Measurements from ENCODE around the gene SCG3.

SCG3 gene

GRCh38 chr15:51755790-51756189 is 74.5 kb downstream of the SCG3 start:
- Histone ChIP-seq H3K27me3 (no peaks in the 10 kb centered on the region), H3K4me3 (ENCODE audit: low read depth, low read length) (no peak overlapping the region), H3K4me1 (peaks cover 26% of the 10 kb centered on the region), H3K9me3 (no peaks in the 10 kb centered on the region), H3K36me3 (no peaks in the 10 kb centered on the region; the same call in 1 of the 2 replicates)
- DNase-seq, result no peak
- TF ChIP-seq, protein P1, sequence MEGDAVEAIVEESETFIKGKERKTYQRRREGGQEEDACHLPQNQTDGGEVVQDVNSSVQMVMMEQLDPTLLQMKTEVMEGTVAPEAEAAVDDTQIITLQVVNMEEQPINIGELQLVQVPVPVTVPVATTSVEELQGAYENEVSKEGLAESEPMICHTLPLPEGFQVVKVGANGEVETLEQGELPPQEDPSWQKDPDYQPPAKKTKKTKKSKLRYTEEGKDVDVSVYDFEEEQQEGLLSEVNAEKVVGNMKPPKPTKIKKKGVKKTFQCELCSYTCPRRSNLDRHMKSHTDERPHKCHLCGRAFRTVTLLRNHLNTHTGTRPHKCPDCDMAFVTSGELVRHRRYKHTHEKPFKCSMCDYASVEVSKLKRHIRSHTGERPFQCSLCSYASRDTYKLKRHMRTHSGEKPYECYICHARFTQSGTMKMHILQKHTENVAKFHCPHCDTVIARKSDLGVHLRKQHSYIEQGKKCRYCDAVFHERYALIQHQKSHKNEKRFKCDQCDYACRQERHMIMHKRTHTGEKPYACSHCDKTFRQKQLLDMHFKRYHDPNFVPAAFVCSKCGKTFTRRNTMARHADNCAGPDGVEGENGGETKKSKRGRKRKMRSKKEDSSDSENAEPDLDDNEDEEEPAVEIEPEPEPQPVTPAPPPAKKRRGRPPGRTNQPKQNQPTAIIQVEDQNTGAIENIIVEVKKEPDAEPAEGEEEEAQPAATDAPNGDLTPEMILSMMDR (IDR thresholded peaks at IDR 0.05; ENCODE audit: low read depth, low read length), result no peak

GRCh38 chr15:51756482-51756881 is 75.2 kb downstream of the SCG3 start:
- H3K9me3 ChIP-seq, result no peaks in the 10 kb centered on the region
- no peak overlapping the region for H3K4me3 ChIP-seq (ENCODE audit: low read depth, low read length)
- no peaks in the 10 kb centered on the region for H3K27me3 ChIP-seq
- peaks cover 29% of the 10 kb centered on the region for H3K4me1 ChIP-seq
- H3K36me3 ChIP-seq, result no peaks in the 10 kb centered on the region; the same call in 1 of the 2 replicates
- TF ChIP-seq, protein P1 (IDR thresholded peaks at IDR 0.05; ENCODE audit: low read depth, low read length), result no peak
- DNase-seq, result no peak

DNA sequence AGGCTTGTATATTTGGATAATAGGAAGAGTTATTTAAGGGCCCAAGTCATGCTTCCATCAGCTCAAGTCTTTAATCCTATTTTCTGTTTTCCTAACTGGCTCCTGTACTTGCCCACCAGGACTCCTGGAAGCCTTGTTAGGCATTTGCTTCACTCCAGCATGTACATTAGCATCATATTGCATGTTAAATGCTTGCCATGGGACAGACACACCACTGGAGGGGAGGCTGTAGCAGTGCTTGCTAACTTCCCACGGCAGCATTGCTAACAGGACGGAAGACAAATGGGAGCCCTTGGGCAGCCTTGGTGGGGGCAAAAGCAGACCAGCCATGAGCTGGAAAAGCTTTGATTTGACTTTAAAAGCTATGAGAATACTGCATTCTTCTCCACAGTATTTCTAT is 76.1 kb downstream of the SCG3 start:
- H3K36me3 ChIP-seq, result no peaks in the 10 kb centered on the region; the same call in 1 of the 2 replicates
- TF ChIP-seq, protein P1 (IDR thresholded peaks at IDR 0.05; ENCODE audit: low read depth, low read length), result peak; percentile 25; the same call in 1 of the 2 replicates
- peak; percentile 42 for DNase-seq
- H3K9me3 ChIP-seq, result no peaks in the 10 kb centered on the region
- peaks cover 29% of the 10 kb centered on the region for H3K4me1 ChIP-seq
- no peaks in the 10 kb centered on the region for H3K27me3 ChIP-seq
- H3K4me3 ChIP-seq (ENCODE audit: low read depth, low read length), result no peak overlapping the region

DNA sequence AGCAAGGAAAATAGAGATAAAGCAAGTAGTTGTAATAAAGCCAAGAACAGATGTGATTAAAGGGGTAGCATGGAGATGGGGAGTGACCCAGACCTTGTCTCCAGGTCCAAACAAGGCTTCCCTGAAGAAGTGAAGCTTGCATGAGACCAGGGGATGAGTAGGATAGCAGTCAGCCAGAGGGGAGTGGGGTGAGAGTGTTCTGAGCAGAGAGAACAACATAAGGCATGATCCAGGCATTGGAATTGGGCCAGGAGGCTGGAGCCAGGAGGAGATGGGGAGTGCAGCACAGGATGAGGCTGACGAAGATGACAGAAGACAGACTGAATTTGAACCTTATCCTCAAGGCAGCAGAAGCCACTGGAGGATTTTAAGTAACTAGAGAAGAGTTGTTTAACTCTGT is 77.3 kb downstream of the SCG3 start:
- peak; percentile 90 for DNase-seq
- Histone ChIP-seq H3K9me3 (no peaks in the 10 kb centered on the region), H3K4me1 (peaks cover 29% of the 10 kb centered on the region), H3K36me3 (no peaks in the 10 kb centered on the region; the same call in 1 of the 2 replicates), H3K4me3 (ENCODE audit: low read depth, low read length) (peak overlapping the region; percentile 34), H3K27me3 (no peaks in the 10 kb centered on the region)
- TF ChIP-seq, protein P1 (IDR thresholded peaks at IDR 0.05; ENCODE audit: low read depth, low read length), result no peak

DNA sequence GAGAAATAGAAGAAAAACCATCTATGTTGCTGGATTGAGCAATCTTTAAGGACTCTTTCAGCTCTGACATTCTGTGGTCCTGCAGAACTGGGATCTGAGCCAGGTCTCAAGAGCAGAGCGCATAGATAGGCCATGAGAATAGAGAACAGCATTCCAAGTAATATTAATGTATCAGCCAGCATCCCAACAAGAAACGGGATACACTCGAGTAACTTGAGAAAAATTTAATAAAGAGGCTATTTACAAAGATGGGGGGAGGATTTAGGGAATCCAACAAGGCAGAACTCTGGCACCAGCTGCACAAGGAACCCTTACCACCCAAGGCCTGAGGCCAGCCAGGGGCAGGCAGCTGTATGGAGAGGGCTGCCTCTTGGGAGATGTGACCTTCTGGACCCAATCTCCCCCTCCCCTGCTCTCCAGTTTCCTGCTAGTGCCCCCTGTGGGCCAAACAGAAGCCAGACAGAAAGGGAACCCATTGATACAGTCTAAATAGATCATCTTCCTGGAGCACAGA is 78.3 kb downstream of the SCG3 start:
- DNase-seq, result peak; percentile 81

GRCh38 chr15:51760805-51761204 is 79.5 kb downstream of the SCG3 start:
- H3K27me3 ChIP-seq, result no peaks in the 10 kb centered on the region
- H3K4me1 ChIP-seq, result peaks cover 29% of the 10 kb centered on the region
- H3K4me3 ChIP-seq (ENCODE audit: low read depth, low read length), result no peak overlapping the region
- H3K36me3 ChIP-seq, result no peaks in the 10 kb centered on the region; the same call in 1 of the 2 replicates
- TF ChIP-seq, protein P1 (IDR thresholded peaks at IDR 0.05; ENCODE audit: low read depth, low read length), result no peak
- H3K9me3 ChIP-seq, result no peaks in the 10 kb centered on the region
- no peak for DNase-seq

More for the DNA sequence above, 78.3 kb downstream of the SCG3 start:
- Histone ChIP-seq H3K9me3 (no peaks in the 10 kb centered on the region), H3K4me3 (ENCODE audit: low read depth, low read length) (no peak overlapping the region), H3K36me3 (no peaks in the 10 kb centered on the region; the same call in 1 of the 2 replicates), H3K4me1 (peaks cover 29% of the 10 kb centered on the region), H3K27me3 (no peaks in the 10 kb centered on the region)
- TF ChIP-seq, protein P1 (IDR thresholded peaks at IDR 0.05; ENCODE audit: low read depth, low read length), result peak; percentile 80

Data from BE2C (cell line).